Measurements from ENCODE around the gene KLHL21. TPM values are rescaled to one million over a fixed set of nuclear protein-coding genes. Genes with fewer than 3 reads are reported as not detected.

Gene KLHL21
- total and polyA plus RNA-seq, 9 of the 15 experiments (the other 6 are each of a cell fraction or from before 2014, with no cell fraction given): 2.1 to 42.1 (median 17.5) TPM

- TF ChIP-seq ZBTB12 (CRISPR knock-in tag; IDR thresholded peaks at IDR 0.05) (peak; percentile 90), MEF2A (IDR thresholded peaks at IDR 0.05; ENCODE audit: control insufficient read depth, low read depth, low read length) (no peak), PCBP1 (IDR thresholded peaks at IDR 0.05; ENCODE audit: low read depth, low read length, poor library complexity, severe bottlenecking) (no peak), POLR2AphosphoS5 (IDR thresholded peaks at IDR 0.05; ENCODE audit: control insufficient read depth, insufficient read depth, low read depth, low read length) (peak; percentile 86), L3MBTL2 (IDR thresholded peaks at IDR 0.05) (peak; percentile 79), POLR2G (IDR thresholded peaks at IDR 0.05; ENCODE audit: low read depth, low read length) (peak; percentile 94), ATF3 (IDR thresholded peaks at IDR 0.05) (no peak), ATF3 (CRISPR knock-in tag; conservative IDR thresholded peaks at IDR 0.05) (peak; percentile 72), ZBTB7A (IDR thresholded peaks at IDR 0.05; ENCODE audit: borderline replicate concordance, control insufficient read depth, low read depth, low read length) (0 out of 2 replicates have a peak, but pooled peaks have one; percentile 13), ZNF280A (IDR thresholded peaks at IDR 0.05; ENCODE audit: low read depth, partially characterized antibody) (no peak), SRF (CRISPR knock-in tag; IDR thresholded peaks at IDR 0.05) (no peak; a peak in 1 of 4 replicates), KLF13 (tag; IDR thresholded peaks at IDR 0.05; ENCODE audit: borderline replicate concordance, low read depth) (no peak), SMAD4 (CRISPR knock-in tag; conservative IDR thresholded peaks at IDR 0.05) (0 out of 2 replicates have a peak, but pooled peaks have one; percentile 14), ZNF518B (CRISPR knock-in tag; IDR thresholded peaks at IDR 0.05) (no peak), MXI1 (IDR thresholded peaks at IDR 0.05; ENCODE audit: low read depth, low read length) (peak; percentile 62; the same call in 1 of the 2 replicates), E4F1 (CRISPR knock-in tag; IDR thresholded peaks at IDR 0.05; ENCODE audit: borderline replicate concordance) (no peak)
Observed at GRCh38 chr1:6579374-6580118, 23.1 kb downstream of the KLHL21 start, which contains the start of gene ZBTB48 (continued).
